CD14-positive monocyte (primary cell): Measurements from ENCODE around the gene CUBN. TPM values are rescaled to one million over a fixed set of nuclear protein-coding genes. Genes with fewer than 3 reads are reported as not detected.

Source experiments
- DNase-seq, 3 donors: peaks; one replicate each; pipeline ENCODE4 v3.0.0-alpha.2; 2011 to 2022
- H2AFZ ChIP-seq: 2 replicates; pipeline ENCODE4 v1.6.0; 2012; ENCODE audit warnings: mild to moderate bottlenecking, low read depth, low read length, inconsistent platforms; ENCODE audit not compliant: insufficient read depth, poor library complexity, severe bottlenecking
- H3K27ac ChIP-seq, 2 donors: 1 replicate in 1 of 2; 2 replicates in 1 of 2; pipeline ENCODE4 v1.5.1; 2012 to 2013; ENCODE audit warnings: low read length in 2 of 2, control low read depth in 1 of 2, inconsistent platforms in 1 of 2, low read depth in 1 of 2, mild to moderate bottlenecking in 1 of 2
- H3K27me3 ChIP-seq, 2 donors: one replicate each; pipeline versions ENCODE4 v1.6.0 to v1.6.1; 2011 to 2013; ENCODE audit warnings: low read length in 2 of 2; ENCODE audit not compliant: control insufficient read depth in 2 of 2, insufficient read depth in 2 of 2
- H3K36me3 ChIP-seq, 2 donors: replicated peaks in 1 of 2; 1 replicate in 1 of 2; 2 replicates in 1 of 2; pipeline versions ENCODE4 v1.5.1 to v1.6.1; 2012 to 2013; ENCODE audit warnings: low read length in 2 of 2, control low read depth in 1 of 2, inconsistent platforms in 1 of 2, mild to moderate bottlenecking in 1 of 2; ENCODE audit not compliant: insufficient read depth in 2 of 2, control insufficient read depth in 1 of 2
- H3K4me1 ChIP-seq, 2 donors: 1 replicate in 1 of 2; 2 replicates in 1 of 2; pipeline versions ENCODE4 v1.5.1 to v1.6.1; 2012 to 2013; ENCODE audit warnings: low read length in 2 of 2, control low read depth in 1 of 2, inconsistent platforms in 1 of 2, mild to moderate bottlenecking in 1 of 2, moderate library complexity in 1 of 2; ENCODE audit not compliant: insufficient read depth in 2 of 2, control insufficient read depth in 1 of 2
- H3K4me2 ChIP-seq: replicated peaks from 2 replicates; pipeline ENCODE3; 2012; ENCODE audit warnings: low read length, moderate library complexity, mild to moderate bottlenecking; ENCODE audit not compliant: poor library complexity, severe bottlenecking; ENCODE audit errors: extremely low read depth
- H3K4me3 ChIP-seq, 3 experiments: fragments of 200-600 bp in 1 of 3; sonication (generic) in 1 of 3; replicated peaks in 1 of 3; 1 replicate in 2 of 3; 2 replicates in 1 of 3; pipeline ENCODE4 v1.5.1; 2011 to 2013; ENCODE audit warnings: low read length in 3 of 3, mild to moderate bottlenecking in 3 of 3, control low read depth in 2 of 3, low read depth in 2 of 3, inconsistent platforms in 1 of 3, moderate library complexity in 1 of 3
- H3K79me2 ChIP-seq: 2 replicates; pipeline ENCODE4 v1.6.0; 2012; ENCODE audit warnings: mild to moderate bottlenecking, control low read depth, inconsistent platforms, low read length, moderate library complexity; ENCODE audit not compliant: insufficient read depth
- H3K9ac ChIP-seq: 2 replicates; pipeline ENCODE4 v1.6.0; 2017; ENCODE audit warnings: low read length, mild to moderate bottlenecking; ENCODE audit not compliant: insufficient read depth, poor library complexity, severe bottlenecking
- H3K9me3 ChIP-seq, 2 donors: replicated peaks in 1 of 2; 1 replicate in 1 of 2; 2 replicates in 1 of 2; pipeline versions ENCODE4 v1.5.1 to v1.6.1; 2012 to 2013; ENCODE audit warnings: low read length in 2 of 2, control low read depth in 1 of 2; ENCODE audit not compliant: control insufficient read depth in 1 of 2, insufficient read depth in 1 of 2
- H4K20me1 ChIP-seq: 2 replicates; pipeline ENCODE4 v1.6.0; 2012; ENCODE audit warnings: mild to moderate bottlenecking, low read length, control low read depth, moderate library complexity; ENCODE audit not compliant: insufficient read depth
- H3K27ac Mint-ChIP-seq, 7 donors: one replicate each; pipeline ENCODE4 v1.8.0; 2020; ENCODE audit warnings: mild to moderate bottlenecking in 7 of 7, mixed read lengths in 7 of 7, moderate library complexity in 6 of 7, inconsistent platforms in 2 of 7
- H3K27me3 Mint-ChIP-seq, 3 donors: one replicate each; pipeline ENCODE4 v1.8.0; 2021 to 2022; ENCODE audit warnings: low read depth in 3 of 3, mild to moderate bottlenecking in 3 of 3, mixed read lengths in 3 of 3, moderate library complexity in 3 of 3, inconsistent platforms in 1 of 3
- H3K36me3 Mint-ChIP-seq, 2 donors: one replicate each; pipeline ENCODE4 v1.8.0; 2020; ENCODE audit warnings: mixed read lengths in 2 of 2, inconsistent platforms in 1 of 2, mild to moderate bottlenecking in 1 of 2
- H3K4me1 Mint-ChIP-seq: one replicate; pipeline ENCODE4 v1.8.0; 2020; ENCODE audit warnings: mild to moderate bottlenecking, mixed read lengths
- H3K4me3 Mint-ChIP-seq, 2 donors: one replicate each; pipeline ENCODE4 v1.8.0; 2020; ENCODE audit warnings: mild to moderate bottlenecking in 2 of 2, mixed read lengths in 2 of 2, moderate library complexity in 1 of 2
- H3K9me3 Mint-ChIP-seq, 7 donors: one replicate each; pipeline ENCODE4 v1.8.0; 2020 to 2022; ENCODE audit warnings: mixed read lengths in 7 of 7, mild to moderate bottlenecking in 6 of 7, moderate library complexity in 6 of 7, inconsistent platforms in 2 of 7
- WGBS: methylation state at CpG from one replicate; pipeline ENCODE4 v1.1.5; 2013; ENCODE audit warnings: missing lambda C conversion rate; ENCODE audit not compliant: insufficient coverage; 5-methylcytosine and 5-hydroxymethylcytosine counted together
- intact Hi-C, 2 donors: fragments of 100-400 bp; cut with micrococcal nuclease; formaldehyde crosslinking; loops; one replicate each; pipeline versions ENCODE4 v1.15.0 to v1.15.1; 2023
- polyA plus RNA-seq, 3 donors: library from polyadenylated mRNA; depleted of rRNA in 1 of 3; unstranded in 2 of 3; stranded (reverse) in 1 of 3; fragments of 300-500 nt in 2 of 3; fragments of >200 nt in 1 of 3; fragmentation: Illumina TruSeq in 2 of 3; gene quantifications; 1 replicate in 2 of 3; 2 replicates in 1 of 3; pipeline ENCODE4 v1.2.3, GENCODE V29; 2012 to 2021
- TF ChIP-seq, protein P1 (sequence below): fragments of 200-600 bp; IDR thresholded peaks from one replicate; pipeline ENCODE4 v1.8.0; 2022; ENCODE audit warnings: antibody characterized with exemption, mild to moderate bottlenecking

CUBN gene
- polyA plus RNA-seq, 3 donors = 0.95 TPM; not detected in 2

DNA sequence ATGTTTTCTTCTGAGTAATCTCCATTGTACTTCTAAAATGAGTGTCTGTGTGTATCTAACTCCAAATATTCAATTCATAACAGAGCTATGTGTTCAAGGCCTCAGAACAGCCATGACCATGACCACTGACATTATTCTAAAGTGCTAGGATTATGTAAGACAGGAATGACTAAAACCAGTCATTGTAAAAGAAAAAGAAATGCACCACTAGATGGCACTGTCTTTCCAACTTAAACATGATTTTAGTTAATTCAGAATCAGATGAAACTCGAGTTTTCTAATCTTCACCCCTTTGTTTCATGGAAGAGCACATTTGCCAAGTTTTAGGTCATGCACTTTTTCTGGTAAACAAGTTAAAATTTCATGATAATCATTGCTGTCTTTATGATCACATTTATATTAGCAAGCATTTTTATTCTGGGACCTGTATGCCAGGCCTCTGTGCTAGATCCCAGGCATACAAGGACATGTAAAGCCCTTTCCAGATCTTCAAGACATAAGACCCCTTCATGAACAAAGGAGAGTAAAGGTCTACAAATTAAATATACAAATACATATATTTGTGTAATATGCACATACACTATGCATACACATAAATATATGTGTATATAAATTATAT lies 286.2 kb downstream of the CUBN start:
- Histone ChIP-seq H3K4me2 (no peak overlapping the region), H2AFZ (no peak overlapping the region), H3K79me2 (no peaks in the 10 kb centered on the region), H3K27me3 (no peaks in the 10 kb centered on the region), H3K9ac (no peak overlapping the region), H3K4me3 (no peak overlapping the region), H3K4me1 (no peaks in the 10 kb centered on the region), H3K27ac (no peak overlapping the region), H4K20me1 (no peaks in the 10 kb centered on the region), H3K9me3 (no peaks in the 10 kb centered on the region), H3K36me3 (no peaks in the 10 kb centered on the region)
- peak overlapping the region in 1 of 7 donors; percentile 2 for H3K27ac Mint-ChIP-seq
- peak; percentile 50 to 94 (median 72) for DNase-seq
- TF ChIP-seq, protein P1, sequence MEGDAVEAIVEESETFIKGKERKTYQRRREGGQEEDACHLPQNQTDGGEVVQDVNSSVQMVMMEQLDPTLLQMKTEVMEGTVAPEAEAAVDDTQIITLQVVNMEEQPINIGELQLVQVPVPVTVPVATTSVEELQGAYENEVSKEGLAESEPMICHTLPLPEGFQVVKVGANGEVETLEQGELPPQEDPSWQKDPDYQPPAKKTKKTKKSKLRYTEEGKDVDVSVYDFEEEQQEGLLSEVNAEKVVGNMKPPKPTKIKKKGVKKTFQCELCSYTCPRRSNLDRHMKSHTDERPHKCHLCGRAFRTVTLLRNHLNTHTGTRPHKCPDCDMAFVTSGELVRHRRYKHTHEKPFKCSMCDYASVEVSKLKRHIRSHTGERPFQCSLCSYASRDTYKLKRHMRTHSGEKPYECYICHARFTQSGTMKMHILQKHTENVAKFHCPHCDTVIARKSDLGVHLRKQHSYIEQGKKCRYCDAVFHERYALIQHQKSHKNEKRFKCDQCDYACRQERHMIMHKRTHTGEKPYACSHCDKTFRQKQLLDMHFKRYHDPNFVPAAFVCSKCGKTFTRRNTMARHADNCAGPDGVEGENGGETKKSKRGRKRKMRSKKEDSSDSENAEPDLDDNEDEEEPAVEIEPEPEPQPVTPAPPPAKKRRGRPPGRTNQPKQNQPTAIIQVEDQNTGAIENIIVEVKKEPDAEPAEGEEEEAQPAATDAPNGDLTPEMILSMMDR = peak; percentile 77
- 0% methylated on average over 1 of the region's 1 CpG for WGBS
- no peaks in the 10 kb centered on the region for H3K36me3 Mint-ChIP-seq
- no peaks in the 10 kb centered on the region for H3K9me3 Mint-ChIP-seq
- peaks cover 0 to 3% (median 0%) of the 10 kb centered on the region in 3 donors for H3K27me3 Mint-ChIP-seq
- intact Hi-C loops = loop anchor here (2.0 kb wide), 1 partner anchor 413 kb away; no protein-coding TSS in a partner anchor
- no peak overlapping the region for H3K4me3 Mint-ChIP-seq
- no peaks in the 10 kb centered on the region for H3K4me1 Mint-ChIP-seq

DNA sequence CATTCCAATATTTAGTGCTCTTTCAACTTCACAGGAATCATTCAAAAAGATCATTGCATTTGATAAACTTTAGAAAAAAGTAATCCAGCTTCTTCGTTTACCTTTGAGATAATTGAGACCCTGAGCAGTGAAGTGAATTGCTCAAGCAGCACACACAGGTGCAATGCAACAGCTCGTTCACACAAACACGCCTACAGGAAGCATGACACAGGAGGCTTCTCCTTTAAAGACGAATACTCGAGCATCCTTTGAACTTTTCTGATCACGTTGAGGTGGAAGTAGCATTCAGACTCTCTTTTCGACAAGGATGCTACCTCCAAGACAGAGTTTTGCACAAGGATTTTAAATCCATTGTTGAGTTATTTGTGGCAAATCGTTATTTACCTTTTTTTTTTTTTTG lies 294.4 kb downstream of the CUBN start:
- Histone ChIP-seq H3K4me3 (no peak overlapping the region), H3K79me2 (no peaks in the 10 kb centered on the region), H3K4me1 (no peaks in the 10 kb centered on the region), H3K27ac (no peak overlapping the region), H3K36me3 (no peaks in the 10 kb centered on the region), H3K27me3 (no peaks in the 10 kb centered on the region), H3K9me3 (no peaks in the 10 kb centered on the region), H2AFZ (no peak overlapping the region), H3K9ac (no peak overlapping the region), H4K20me1 (no peaks in the 10 kb centered on the region), H3K4me2 (no peak overlapping the region)
- Mint-ChIP-seq H3K27ac (no peak overlapping the region), H3K4me1 (peaks cover 18% of the 10 kb centered on the region), H3K36me3 (no peaks in the 10 kb centered on the region), H3K9me3 (no peaks in the 10 kb centered on the region), H3K4me3 (no peak overlapping the region), H3K27me3 (peaks cover 1 to 6% (median 2%) of the 10 kb centered on the region in 3 donors)
- intact Hi-C loops = no loop called here
- WGBS = 100% methylated on average over 1 of the region's 8 CpGs
- TF ChIP-seq, protein P1 = no peak
- DNase-seq = no peak
